ENCODE results near the gene LEMD1.

- TF ChIP-seq POLR2A (IDR thresholded peaks at IDR 0.05) (no peak), CTCF (IDR thresholded peaks at IDR 0.05 in 8 of 11, conservative IDR thresholded peaks at IDR 0.05 in 3 of 11) (no peak)
Measured at GRCh38 chr1:205452933-205453332, 31.1 kb upstream of the LEMD1 start.

Measured in spleen (tissue), 7 donors.